Adrenal gland (tissue), 12 donors: ENCODE data around the gene SH2D7. TPM values are rescaled to one million over a fixed set of nuclear protein-coding genes. Genes with fewer than 3 reads are reported as not detected.

ENCODE experiments used
- DNase-seq, 7 donors: peaks; one replicate each; pipeline ENCODE4 v3.0.0-alpha.2; 2019 to 2020
- H3K27ac ChIP-seq, 5 donors: fragments of 200-600 bp; sonication (generic) in 4 of 5; 1 replicate in 3 of 5; 2 replicates in 2 of 5; pipeline versions ENCODE4 v1.5.1 to v1.8.0; 2016 to 2020; ENCODE audit warnings: mild to moderate bottlenecking in 1 of 5
- H3K27me3 ChIP-seq: fragments of 200-600 bp; 2 replicates; pipeline ENCODE4 v1.8.0; 2021
- H3K36me3 ChIP-seq, 2 donors: fragments of 200-600 bp; replicated peaks in 1 of 2; 1 replicate in 1 of 2; 2 replicates in 1 of 2; pipeline versions ENCODE4 v1.5.1 to v1.8.0; 2018 to 2022
- H3K4me1 ChIP-seq, 2 donors: fragments of 200-600 bp; replicated peaks in 1 of 2; 1 replicate in 1 of 2; 2 replicates in 1 of 2; pipeline versions ENCODE4 v1.5.1 to v1.8.0; 2018 to 2021
- H3K4me3 ChIP-seq, 4 donors: fragments of 200-600 bp; sonication (generic) in 3 of 4; one replicate each; pipeline ENCODE4 v1.5.1; 2016 to 2018
- H3K9me3 ChIP-seq, 3 donors: fragments of 200-600 bp; sonication (generic) in 1 of 3; replicated peaks in 1 of 3; 1 replicate in 2 of 3; 2 replicates in 1 of 3; pipeline versions ENCODE4 v1.5.1 to v1.8.0; 2016 to 2021
- POLR2A ChIP-seq, 2 donors: fragments of 450-650 bp; IDR thresholded peaks; one replicate each; pipeline ENCODE4 v1.6.1; 2017; ENCODE audit warnings: antibody characterized with exemption in 2 of 2, mild to moderate bottlenecking in 2 of 2, moderate library complexity in 1 of 2
- WGBS, 4 donors: extraction: QIAGEN DNeasy Blood & Tissue Kit in 2 of 4; methylation state at CpG; one replicate each; pipeline versions ENCODE4 v1.1.5 to v1.1.7; 2013 to 2017; 5-methylcytosine and 5-hydroxymethylcytosine counted together
- intact Hi-C, 2 donors: fragments of 100-400 bp; cut with DNase I; formaldehyde crosslinking; loops; one replicate each; pipeline versions ENCODE4 v1.14.1 to v1.15.0; 2022 to 2023
- polyA plus RNA-seq, 3 donors: library from polyadenylated mRNA; stranded (reverse); fragments of 200-250 nt in 2 of 3; fragments of 350-450 nt in 1 of 3; fragmentation: Illumina TruSeq in 1 of 3; extraction: RNeasy Lipid Tissue Mini Kit (QIAGEN cat#74804) in 1 of 3; gene quantifications; one replicate each; pipeline ENCODE4 v1.2.3, GENCODE V29; 2013 to 2014
- total RNA-seq, 9 donors: library from RNA; depleted of rRNA in 4 of 9; stranded (reverse); fragments of >200 nt in 4 of 9; fragments of 120-200 nt in 1 of 9; fragmentation: NEBNext Ultra II Directional in 1 of 9; extraction: Animal tissue kit (Norgen Biotek cat#: 25700) in 1 of 9; gene quantifications; one replicate each; pipeline versions ENCODE4 v1.1.0 to v1.2.4, GENCODE V29; 2013 to 2023
- TF ChIP-seq, protein P1 (sequence below), 6 experiments: fragments of 450-650 bp in 4 of 6; fragments of 200-600 bp in 2 of 6; sonication (generic) in 1 of 6; IDR thresholded peaks; 1 replicate in 5 of 6; 2 replicates in 1 of 6; pipeline versions ENCODE4 v1.5.1 to v1.8.0; 2016 to 2021; ENCODE audit warnings: antibody characterized with exemption in 6 of 6, mild to moderate bottlenecking in 2 of 6, moderate library complexity in 1 of 6
- donor health status: healthy with polysubstance abuse.
- donor health status: Bipolar disorder and iron deficiency.
- donor health status: DM: yes; HTN: yes; CAD: no.
- donor health status: DM: no; HTN: no; CAD: no.
- donor health status: DM: no; HTN: no; CAD: no.
- donor health status: DM: yes; HTN: yes; CAD: no.

The SH2D7 gene
- total and polyA plus RNA-seq, 12 donors, result not detected

DNA sequence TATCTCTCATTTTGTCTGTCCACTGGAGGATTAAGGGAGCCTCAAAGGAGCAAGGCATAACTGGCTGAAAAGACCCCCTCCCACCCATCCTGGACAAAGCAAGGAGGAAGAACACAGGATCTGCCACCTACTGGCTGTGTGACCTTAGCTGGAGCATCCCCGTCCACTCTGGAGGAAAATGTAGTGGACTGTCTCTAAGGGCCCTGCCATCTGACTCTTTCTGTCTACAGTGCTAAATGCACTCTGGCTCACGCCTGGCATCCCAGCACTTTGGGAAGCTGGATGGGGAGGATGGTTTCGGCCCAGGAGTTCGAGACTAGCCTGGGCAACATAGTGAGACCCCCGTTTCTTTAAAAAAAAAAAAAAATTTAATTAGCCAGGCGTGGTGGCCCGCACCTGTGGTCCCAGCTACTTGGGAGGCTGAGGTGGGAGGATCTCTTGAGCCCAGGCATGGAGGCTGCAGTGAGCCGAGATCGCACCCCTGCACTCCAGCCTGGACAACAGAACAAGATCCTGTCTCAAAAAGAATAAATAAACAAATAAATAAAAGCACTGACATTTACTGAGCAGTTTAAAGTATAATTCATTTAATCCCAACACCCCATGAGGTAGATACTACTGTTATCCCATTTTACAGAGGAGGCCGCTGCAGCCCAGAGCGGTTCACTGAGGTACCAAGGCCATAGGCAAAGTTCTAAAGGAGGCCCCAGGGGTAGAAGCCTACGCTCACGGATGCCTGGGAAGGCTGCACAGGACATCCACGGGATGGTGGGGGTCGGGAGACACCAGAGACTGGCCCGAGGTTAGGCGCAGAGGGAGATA, 15.9 kb upstream of the SH2D7 start:
- WGBS, 4 donors, result 17 to 31% (median 30%) methylated on average over 13 to 17 of the region's 17 CpGs
- Histone ChIP-seq H3K27ac (peak overlapping the region; percentile 75 to 98 (median 92)), H3K36me3 (no peaks in the 10 kb centered on the region), H3K4me1 (peaks cover 37 to 58% of the 10 kb centered on the region in 2 donors), H3K9me3 (no peaks in the 10 kb centered on the region), H3K4me3 (peak overlapping the region; percentile 18 to 97 (median 93)), H3K27me3 (no peaks in the 10 kb centered on the region)
- no peak for TF ChIP-seq POLR2A (IDR thresholded peaks at IDR 0.05)
- TF ChIP-seq, protein P1, sequence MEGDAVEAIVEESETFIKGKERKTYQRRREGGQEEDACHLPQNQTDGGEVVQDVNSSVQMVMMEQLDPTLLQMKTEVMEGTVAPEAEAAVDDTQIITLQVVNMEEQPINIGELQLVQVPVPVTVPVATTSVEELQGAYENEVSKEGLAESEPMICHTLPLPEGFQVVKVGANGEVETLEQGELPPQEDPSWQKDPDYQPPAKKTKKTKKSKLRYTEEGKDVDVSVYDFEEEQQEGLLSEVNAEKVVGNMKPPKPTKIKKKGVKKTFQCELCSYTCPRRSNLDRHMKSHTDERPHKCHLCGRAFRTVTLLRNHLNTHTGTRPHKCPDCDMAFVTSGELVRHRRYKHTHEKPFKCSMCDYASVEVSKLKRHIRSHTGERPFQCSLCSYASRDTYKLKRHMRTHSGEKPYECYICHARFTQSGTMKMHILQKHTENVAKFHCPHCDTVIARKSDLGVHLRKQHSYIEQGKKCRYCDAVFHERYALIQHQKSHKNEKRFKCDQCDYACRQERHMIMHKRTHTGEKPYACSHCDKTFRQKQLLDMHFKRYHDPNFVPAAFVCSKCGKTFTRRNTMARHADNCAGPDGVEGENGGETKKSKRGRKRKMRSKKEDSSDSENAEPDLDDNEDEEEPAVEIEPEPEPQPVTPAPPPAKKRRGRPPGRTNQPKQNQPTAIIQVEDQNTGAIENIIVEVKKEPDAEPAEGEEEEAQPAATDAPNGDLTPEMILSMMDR (IDR thresholded peaks at IDR 0.05), result peak in 1 of 6 experiments; percentile 23
- intact Hi-C loops, result no loop called here
- peak in 2 of 7 donors; percentile 22 to 34 for DNase-seq

DNA sequence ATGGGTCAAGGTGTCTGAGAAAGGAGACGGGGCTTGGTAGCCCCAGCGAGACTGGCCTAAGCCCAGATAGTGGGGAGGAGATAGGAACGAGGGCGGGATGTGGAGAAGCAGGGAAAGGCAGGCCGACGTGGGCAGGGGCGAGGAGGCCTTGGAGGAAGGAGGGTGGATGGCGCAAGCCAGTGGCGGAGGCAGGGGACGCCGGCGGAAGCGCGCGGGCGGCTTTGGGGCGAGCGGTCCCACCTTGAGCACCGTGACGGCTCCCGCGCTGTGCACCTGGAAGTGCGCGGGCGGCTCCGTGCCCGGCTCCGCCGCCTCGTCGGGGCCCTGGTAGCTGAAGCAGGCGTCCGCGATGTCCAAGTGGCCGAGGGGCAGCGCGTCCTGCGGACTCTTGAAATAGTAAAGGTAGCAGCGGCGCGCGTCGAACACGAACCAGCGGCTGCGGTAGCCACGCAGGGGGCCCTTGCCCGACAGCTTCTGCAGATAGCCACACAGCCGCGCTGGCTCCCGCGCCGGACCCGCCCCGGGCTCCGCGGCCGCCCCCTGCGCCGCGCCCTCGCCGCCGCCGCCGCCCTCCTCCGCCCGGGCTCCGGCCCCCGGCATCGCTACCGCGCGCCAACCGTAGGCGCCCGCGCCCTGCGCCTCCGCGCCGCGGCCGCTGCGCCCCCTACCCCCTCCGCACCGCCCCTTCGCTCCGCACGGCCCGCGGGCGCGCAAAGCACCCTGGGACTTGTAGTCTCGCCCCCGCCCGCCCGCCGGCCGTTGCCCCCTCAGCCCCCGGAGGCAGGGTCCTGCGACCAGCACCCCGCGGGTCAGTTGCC, 15.1 kb upstream of the SH2D7 start, which contains the start of gene TBC1D2B:
TSS of gene TBC1D2B (minus strand) at position 659 of the 818 bp plus-strand sequence. CDS start at position 600, 59 bp downstream.
- peaks cover 28 to 50% of the 10 kb centered on the region in 2 donors for H3K4me1 ChIP-seq
- peak; percentile 65 to 76 (median 71) for DNase-seq
- peak within 1 kb of the TSS; percentile 75 to 98 (median 92) for H3K27ac ChIP-seq
- WGBS, 4 donors, result 0 to 1% (median 0%) methylated on average over 9 to 104 of the region's 104 CpGs
- H3K36me3 ChIP-seq, result no peaks in the 10 kb centered on the region
- TF ChIP-seq, protein P1 (IDR thresholded peaks at IDR 0.05), result peak in 1 of 6 experiments; percentile 3
- peak; percentile 44 to 65 for TF ChIP-seq POLR2A (IDR thresholded peaks at IDR 0.05)
- intact Hi-C loops, result no loop called here
- no peaks in the 10 kb centered on the region for H3K27me3 ChIP-seq
- H3K4me3 ChIP-seq, result peak within 1 kb of the TSS; percentile 18 to 97 (median 93)
- H3K9me3 ChIP-seq, result no peaks in the 10 kb centered on the region

DNA sequence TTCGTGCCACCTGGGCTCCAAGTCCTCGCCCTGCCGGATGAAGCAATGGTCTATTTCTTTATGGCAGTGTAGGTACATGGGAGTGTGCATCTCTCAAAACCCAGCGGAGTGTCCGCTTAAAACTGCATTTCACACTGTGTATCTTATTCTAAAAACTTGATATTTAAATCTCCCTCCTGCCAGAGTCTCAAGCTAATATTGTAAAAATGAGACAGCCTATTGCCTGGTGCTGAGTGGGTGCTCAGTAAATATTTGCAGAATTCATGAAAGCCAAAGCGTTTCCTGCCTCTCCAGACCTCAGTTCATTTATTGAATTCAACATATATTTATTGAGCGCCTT, 14.5 kb upstream of the SH2D7 start:
- no peak for DNase-seq
- H3K4me3 ChIP-seq, result peak overlapping the region in 2 of 4 donors; percentile 27 to 97
- WGBS, 4 donors, result 19 to 41% (median 26%) methylated on average over 5 to 7 of the region's 7 CpGs
- TF ChIP-seq POLR2A (IDR thresholded peaks at IDR 0.05), result no peak
- TF ChIP-seq, protein P1 (IDR thresholded peaks at IDR 0.05), result no peak
- intact Hi-C loops, result no loop called here
- peaks cover 23 to 44% of the 10 kb centered on the region in 2 donors for H3K4me1 ChIP-seq
- H3K36me3 ChIP-seq, result no peaks in the 10 kb centered on the region
- H3K27ac ChIP-seq, result peak overlapping the region in 4 of 5 donors; percentile 48 to 98 (median 92)
- no peaks in the 10 kb centered on the region for H3K9me3 ChIP-seq
- no peaks in the 10 kb centered on the region for H3K27me3 ChIP-seq
